ENCODE data around the gene ATP8B4. TPM values are rescaled to one million over a fixed set of nuclear protein-coding genes. Genes with fewer than 3 reads are reported as not detected.

The ATP8B4 gene
- total RNA-seq, 1 donor from 2014 or later: 1.1 TPM

GRCh38 chr15:49962044-49962602, 156.9 kb downstream of the ATP8B4 start:
- FAIRE-seq: no peak
- Histone ChIP-seq H3K4me3 (ENCODE audit: low read depth, low read length) (no peak overlapping the region), H3K36me3 (ENCODE audit: control insufficient read depth, insufficient read depth, low read length) (no peaks in the 10 kb centered on the region), H3K27me3 (ENCODE audit: control insufficient read depth, insufficient read depth, low read length) (no peaks in the 10 kb centered on the region)
- no peak for DNase-seq (ENCODE audit: low read depth)
- no peak for TF ChIP-seq CTCF (IDR thresholded peaks at IDR 0.05; ENCODE audit: insufficient read depth, low read length, severe bottlenecking)

GRCh38 chr15:49953421-49953820, 165.6 kb downstream of the ATP8B4 start:
- Histone ChIP-seq H3K4me3 (ENCODE audit: low read depth, low read length) (no peak overlapping the region), H3K36me3 (ENCODE audit: control insufficient read depth, insufficient read depth, low read length) (no peaks in the 10 kb centered on the region), H3K27me3 (ENCODE audit: control insufficient read depth, insufficient read depth, low read length) (no peaks in the 10 kb centered on the region)
- FAIRE-seq: no peak
- no peak for TF ChIP-seq CTCF (IDR thresholded peaks at IDR 0.05; ENCODE audit: insufficient read depth, low read length, severe bottlenecking)
- DNase-seq (ENCODE audit: low read depth): no peak

- peak; percentile 15 for DNase-seq (ENCODE audit: low read depth)
- TF ChIP-seq CTCF (IDR thresholded peaks at IDR 0.05; ENCODE audit: insufficient read depth, low read length, severe bottlenecking): no peak
These were observed 172.4 kb downstream of the ATP8B4 start for GRCh38 chr15:49946681-49947080.

GRCh38 chr15:49934487-49934886, 184.5 kb downstream of the ATP8B4 start:
- FAIRE-seq: no peak

More at GRCh38 chr15:49946681-49947080, 172.4 kb downstream of the ATP8B4 start:
- Histone ChIP-seq H3K27me3 (ENCODE audit: control insufficient read depth, insufficient read depth, low read length) (no peaks in the 10 kb centered on the region), H3K4me3 (ENCODE audit: low read depth, low read length) (no peak overlapping the region), H3K36me3 (ENCODE audit: control insufficient read depth, insufficient read depth, low read length) (no peaks in the 10 kb centered on the region)
- FAIRE-seq: no peak

GRCh38 chr15:49927189-49927861, 191.7 kb downstream of the ATP8B4 start:
- TF ChIP-seq CTCF (IDR thresholded peaks at IDR 0.05; ENCODE audit: insufficient read depth, low read length, severe bottlenecking): no peak
- no peak for FAIRE-seq
- Histone ChIP-seq H3K4me3 (ENCODE audit: low read depth, low read length) (no peak overlapping the region), H3K36me3 (ENCODE audit: control insufficient read depth, insufficient read depth, low read length) (no peaks in the 10 kb centered on the region), H3K27me3 (ENCODE audit: control insufficient read depth, insufficient read depth, low read length) (peaks cover 1% of the 10 kb centered on the region)
- DNase-seq (ENCODE audit: low read depth): no peak

More at GRCh38 chr15:49934487-49934886, 184.5 kb downstream of the ATP8B4 start:
- H3K4me3 ChIP-seq (ENCODE audit: low read depth, low read length): no peak overlapping the region
- no peaks in the 10 kb centered on the region for H3K36me3 ChIP-seq (ENCODE audit: control insufficient read depth, insufficient read depth, low read length)
- no peak for DNase-seq (ENCODE audit: low read depth)
- TF ChIP-seq CTCF (IDR thresholded peaks at IDR 0.05; ENCODE audit: insufficient read depth, low read length, severe bottlenecking): no peak
- no peaks in the 10 kb centered on the region for H3K27me3 ChIP-seq (ENCODE audit: control insufficient read depth, insufficient read depth, low read length)
